Caco-2 (cell line): ENCODE measurements around the gene PPP1R12B. TPM values are rescaled to one million over a fixed set of nuclear protein-coding genes. Genes with fewer than 3 reads are reported as not detected.
A peak's percentile ranks its signal among the peaks of the same experiment; 100 is the strongest.
"Not testable (repeated sequence)": the region's sequence is repeated elsewhere in the genome, so short reads cannot be mapped to it uniquely, and the experiment has no call there.

Experiments used
- BruUV-seq: library from RNA; stranded (reverse); fragments of 400-500 nt; replicated peaks from 2 replicates; lab custom pipeline; 2021; lab: Mats Ljungman, UMichigan
- CTCF ChIA-PET: fragments of 300-600 bp; sonication (Branson Sonifier 250); formaldehyde crosslinking; loops from one replicate; lab custom pipeline; 2022; ENCODE audit warnings: antibody characterized with exemption; lab: Charles Lee
- POLR2A ChIA-PET: fragments of 300-600 bp; sonication (Branson Sonifier 250); formaldehyde crosslinking; loops from one replicate; lab custom pipeline; 2022; ENCODE audit warnings: antibody characterized with exemption; lab: Charles Lee
- DNase-seq, 2 experiments: peaks; one replicate each; pipeline versions ENCODE4 v3.0.0 to v3.0.0-alpha.2; 2020 to 2022
- H3K27me3 ChIP-seq: replicated peaks from 2 replicates; pipeline ENCODE4 v1.6.0; 2011; ENCODE audit warnings: low read length; ENCODE audit not compliant: control insufficient read depth, insufficient read depth
- H3K36me3 ChIP-seq: 2 replicates; pipeline ENCODE4 v1.5.1; 2011; ENCODE audit warnings: low read length; ENCODE audit not compliant: control insufficient read depth, insufficient read depth
- H3K4me1 ChIP-seq: fragments of 250-450 bp; sonication (Bioruptor Pico); 2 replicates; pipeline ENCODE4 v1.5.1; 2020; ENCODE audit warnings: mild to moderate bottlenecking
- H3K4me3 ChIP-seq: 2 replicates; pipeline ENCODE4 v1.5.1; 2011; ENCODE audit warnings: low read depth, mild to moderate bottlenecking, control low read depth, low read length
- H3K9me3 ChIP-seq: fragments of 250-450 bp; sonication (Bioruptor Pico); 2 replicates; pipeline ENCODE4 v1.5.1; 2020; ENCODE audit warnings: mild to moderate bottlenecking, moderate library complexity
- H3K27ac Mint-ChIP-seq: one replicate; pipeline ENCODE4 v1.8.0; 2022; ENCODE audit warnings: mixed read lengths; ENCODE audit not compliant: unreplicated experiment
- H3K27me3 Mint-ChIP-seq: one replicate; pipeline ENCODE4 v1.8.0; 2022; ENCODE audit warnings: mixed read lengths; ENCODE audit not compliant: insufficient read depth, unreplicated experiment
- H3K36me3 Mint-ChIP-seq: one replicate; pipeline ENCODE4 v1.8.0; 2022; ENCODE audit warnings: mild to moderate bottlenecking, mixed read lengths; ENCODE audit not compliant: insufficient read depth, unreplicated experiment
- H3K4me1 Mint-ChIP-seq: one replicate; pipeline ENCODE4 v1.8.0; 2022; ENCODE audit warnings: low read depth, mixed read lengths; ENCODE audit not compliant: unreplicated experiment
- H3K4me3 Mint-ChIP-seq: one replicate; pipeline ENCODE4 v1.8.0; 2022; ENCODE audit warnings: mild to moderate bottlenecking, moderate library complexity, mixed read lengths; ENCODE audit not compliant: unreplicated experiment
- H3K9me3 Mint-ChIP-seq: one replicate; pipeline ENCODE4 v1.8.0; 2022; ENCODE audit warnings: mixed read lengths; ENCODE audit not compliant: unreplicated experiment
- intact Hi-C: fragments of 100-400 bp; cut with micrococcal nuclease; formaldehyde crosslinking; loops from one replicate; pipeline ENCODE4 v1.10.0; 2022; ENCODE audit not compliant: unreplicated experiment
- total RNA-seq: library from RNA; stranded (reverse); gene quantifications from 2 replicates; pipeline ENCODE4 v1.2.3, GENCODE V29; 2022
- TF ChIP-seq, protein P1 (sequence below), 2 experiments: fragments of 200-600 bp in 1 of 2; IDR thresholded peaks; 1 replicate in 1 of 2; 2 replicates in 1 of 2; pipeline versions ENCODE4 v1.5.1 to v1.8.0; 2011 to 2022; ENCODE audit warnings: antibody characterized with exemption in 1 of 2, control low read depth in 1 of 2, inconsistent platforms in 1 of 2, low read depth in 1 of 2, low read length in 1 of 2, mild to moderate bottlenecking in 1 of 2, moderate library complexity in 1 of 2; ENCODE audit not compliant: insufficient read depth in 1 of 2, severe bottlenecking in 1 of 2, unreplicated experiment in 1 of 2

Gene PPP1R12B
- total RNA-seq, 1 experiment from 2014 or later = 16.4 TPM

DNA sequence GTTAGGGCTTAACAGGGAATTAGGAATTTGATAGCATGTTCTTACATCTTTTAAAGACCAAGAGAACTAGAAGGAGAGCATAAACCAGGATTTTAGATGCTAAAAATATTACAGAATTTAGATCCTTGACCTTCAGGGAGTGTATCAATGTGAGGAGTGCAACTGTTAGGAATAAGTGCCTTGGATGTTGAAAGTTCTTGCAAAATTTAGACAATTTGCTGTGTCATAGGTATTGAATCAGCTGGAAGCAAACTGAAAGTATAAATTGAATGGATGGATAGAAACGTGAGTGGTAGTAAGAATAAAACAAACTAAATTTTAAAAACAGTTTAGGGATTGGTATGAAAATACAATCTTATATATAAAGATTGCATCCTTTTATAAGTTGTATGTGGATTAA is 27.7 kb downstream of the PPP1R12B start:
- intact Hi-C loops = no loop called here
- no TSS peak for BruUV-seq
- CTCF ChIA-PET = no interaction called here
- Mint-ChIP-seq H3K36me3 (peaks cover 10% of the 10 kb centered on the region), H3K4me1 (peaks cover 31% of the 10 kb centered on the region), H3K9me3 (peaks cover 18% of the 10 kb centered on the region), H3K27me3 (no peaks in the 10 kb centered on the region), H3K27ac (no peak overlapping the region), H3K4me3 (no peak overlapping the region)
- H3K4me1 ChIP-seq = peaks cover 15% of the 10 kb centered on the region
- POLR2A ChIA-PET = no interaction called here
- TF ChIP-seq, protein P1, sequence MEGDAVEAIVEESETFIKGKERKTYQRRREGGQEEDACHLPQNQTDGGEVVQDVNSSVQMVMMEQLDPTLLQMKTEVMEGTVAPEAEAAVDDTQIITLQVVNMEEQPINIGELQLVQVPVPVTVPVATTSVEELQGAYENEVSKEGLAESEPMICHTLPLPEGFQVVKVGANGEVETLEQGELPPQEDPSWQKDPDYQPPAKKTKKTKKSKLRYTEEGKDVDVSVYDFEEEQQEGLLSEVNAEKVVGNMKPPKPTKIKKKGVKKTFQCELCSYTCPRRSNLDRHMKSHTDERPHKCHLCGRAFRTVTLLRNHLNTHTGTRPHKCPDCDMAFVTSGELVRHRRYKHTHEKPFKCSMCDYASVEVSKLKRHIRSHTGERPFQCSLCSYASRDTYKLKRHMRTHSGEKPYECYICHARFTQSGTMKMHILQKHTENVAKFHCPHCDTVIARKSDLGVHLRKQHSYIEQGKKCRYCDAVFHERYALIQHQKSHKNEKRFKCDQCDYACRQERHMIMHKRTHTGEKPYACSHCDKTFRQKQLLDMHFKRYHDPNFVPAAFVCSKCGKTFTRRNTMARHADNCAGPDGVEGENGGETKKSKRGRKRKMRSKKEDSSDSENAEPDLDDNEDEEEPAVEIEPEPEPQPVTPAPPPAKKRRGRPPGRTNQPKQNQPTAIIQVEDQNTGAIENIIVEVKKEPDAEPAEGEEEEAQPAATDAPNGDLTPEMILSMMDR (IDR thresholded peaks at IDR 0.05; ENCODE audit: insufficient read depth in 1 of 2, low read depth in 1 of 2, low read length in 1 of 2, severe bottlenecking in 1 of 2, unreplicated experiment in 1 of 2) = no peak
- DNase-seq = no peak
- no peak overlapping the region for H3K4me3 ChIP-seq
- H3K9me3 ChIP-seq = no peaks in the 10 kb centered on the region
- no peaks in the 10 kb centered on the region for H3K27me3 ChIP-seq
- H3K36me3 ChIP-seq = no peaks in the 10 kb centered on the region

- Mint-ChIP-seq H3K4me1 (peaks cover 32% of the 10 kb centered on the region), H3K4me3 (peak overlapping the region; percentile 67), H3K9me3 (peaks cover 18% of the 10 kb centered on the region), H3K27ac (peak overlapping the region; percentile 80)
- DNase-seq = peak; percentile 45 to 55
- H3K27me3 Mint-ChIP-seq, H3K27me3 ChIP-seq, H3K4me3 ChIP-seq, H3K36me3 Mint-ChIP-seq, POLR2A ChIA-PET, H3K9me3 ChIP-seq, H3K36me3 ChIP-seq, CTCF ChIA-PET, BruUV-seq: not testable (repeated sequence)
- intact Hi-C loops = loop anchor here (1.0 kb wide), 1 partner anchor 32 kb away; the partner anchor contains the start of gene PPP1R12B
- TF ChIP-seq, protein P1 (IDR thresholded peaks at IDR 0.05; ENCODE audit: insufficient read depth in 1 of 2, low read depth in 1 of 2, low read length in 1 of 2, severe bottlenecking in 1 of 2, unreplicated experiment in 1 of 2) = peak; percentile 14 to 38
- peaks cover 15% of the 10 kb centered on the region for H3K4me1 ChIP-seq
Observed at GRCh38 chr1:202379884-202380529, 31.5 kb downstream of the PPP1R12B start.

DNA sequence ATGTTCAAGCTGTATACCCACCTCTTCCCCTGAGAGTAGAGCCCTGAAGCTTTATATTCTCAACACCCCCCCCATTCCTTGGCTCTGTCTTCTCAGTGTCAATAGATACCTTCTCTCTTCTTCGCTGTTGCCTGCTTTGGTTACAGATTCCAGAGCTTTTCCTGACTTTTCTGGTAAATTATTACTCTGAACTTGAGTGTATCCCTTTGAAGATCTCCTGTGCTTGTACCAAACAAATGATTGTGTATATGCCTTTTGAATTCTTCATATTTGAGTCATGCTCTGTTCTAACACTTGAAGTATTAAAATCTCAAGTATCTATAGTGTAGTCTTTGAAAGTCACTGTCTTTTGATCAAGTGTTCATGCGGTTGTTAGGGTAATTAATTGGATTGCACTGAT is 32.0 kb downstream of the PPP1R12B start:
- H3K4me3 ChIP-seq, H3K36me3 Mint-ChIP-seq, H3K27me3 Mint-ChIP-seq, DNase-seq, POLR2A ChIA-PET, BruUV-seq, CTCF ChIA-PET, H3K27me3 ChIP-seq, H3K9me3 ChIP-seq, H3K36me3 ChIP-seq: not testable (repeated sequence)
- intact Hi-C loops = loop anchor here (1.0 kb wide), 1 partner anchor 32 kb away; the partner anchor contains the start of gene PPP1R12B
- H3K9me3 Mint-ChIP-seq = peaks cover 18% of the 10 kb centered on the region
- peaks cover 15% of the 10 kb centered on the region for H3K4me1 ChIP-seq
- peak overlapping the region; percentile 67 for H3K4me3 Mint-ChIP-seq
- H3K27ac Mint-ChIP-seq = peak overlapping the region; percentile 80
- peaks cover 32% of the 10 kb centered on the region for H3K4me1 Mint-ChIP-seq

- H3K4me3 Mint-ChIP-seq, H3K9me3 ChIP-seq, BruUV-seq, DNase-seq, H3K27me3 ChIP-seq, H3K4me3 ChIP-seq, H3K36me3 Mint-ChIP-seq, H3K36me3 ChIP-seq, POLR2A ChIA-PET, H3K27me3 Mint-ChIP-seq, H3K27ac Mint-ChIP-seq, intact Hi-C loops: not testable (repeated sequence)
- peaks cover 32% of the 10 kb centered on the region for H3K4me1 Mint-ChIP-seq
- H3K4me1 ChIP-seq = peaks cover 15% of the 10 kb centered on the region
- H3K9me3 Mint-ChIP-seq = peaks cover 18% of the 10 kb centered on the region
- CTCF ChIA-PET = interaction anchor here (0.7 kb wide), 1 partner anchor 40 kb away, joined by 3 read pairs; the partner anchor contains the start of gene UBE2T
Observed at GRCh38 chr1:202381867-202382266, 33.4 kb downstream of the PPP1R12B start.

DNA sequence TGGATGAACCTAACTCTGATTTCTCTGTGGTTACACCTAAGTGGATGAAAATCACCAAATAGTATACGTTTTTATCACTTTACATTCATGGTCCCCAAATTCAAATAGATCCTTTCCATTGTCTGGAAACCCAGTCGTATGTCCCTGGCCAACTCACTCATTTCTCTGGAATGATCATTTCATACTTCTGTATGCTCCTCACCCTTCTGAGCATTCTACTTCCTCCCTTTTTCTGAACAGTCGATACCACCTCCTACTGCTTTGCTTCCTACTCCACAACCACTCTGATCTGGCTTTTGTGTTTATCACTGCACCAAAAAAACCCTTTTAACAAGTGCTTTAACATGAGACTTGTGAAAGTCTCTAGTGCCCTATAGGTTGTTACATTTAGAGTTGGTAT is 47.3 kb downstream of the PPP1R12B start:
- H3K4me3 ChIP-seq, BruUV-seq, H3K4me1 ChIP-seq, H3K4me1 Mint-ChIP-seq, H3K27me3 ChIP-seq, DNase-seq, CTCF ChIA-PET, H3K9me3 ChIP-seq, POLR2A ChIA-PET, H3K9me3 Mint-ChIP-seq, H3K36me3 ChIP-seq, H3K27me3 Mint-ChIP-seq, H3K27ac Mint-ChIP-seq, intact Hi-C loops, H3K4me3 Mint-ChIP-seq, H3K36me3 Mint-ChIP-seq: not testable (repeated sequence)
